GM12801 (cell line): ENCODE measurements around the gene ACO2.

Experiments
- CTCF ChIP-seq: IDR thresholded peaks from one replicate; pipeline ENCODE4 v1.5.1; 2011; ENCODE audit warnings: control low read depth; ENCODE audit not compliant: insufficient read length; ENCODE audit errors: extremely low read depth

The ACO2 gene

GRCh38 chr22:41570221-41570620, 101.3 kb downstream of the ACO2 start:
- no peak for TF ChIP-seq CTCF

GRCh38 chr22:41571786-41572185, 102.9 kb downstream of the ACO2 start:
- no peak for TF ChIP-seq CTCF

GRCh38 chr22:41573677-41574076, 104.8 kb downstream of the ACO2 start:
- TF ChIP-seq CTCF: no peak

GRCh38 chr22:41574847-41575381, 106.0 kb downstream of the ACO2 start:
- no peak for TF ChIP-seq CTCF

GRCh38 chr22:41575533-41575932, 106.6 kb downstream of the ACO2 start:
- TF ChIP-seq CTCF: no peak

GRCh38 chr22:41576877-41577276, 108.0 kb downstream of the ACO2 start:
- no peak for TF ChIP-seq CTCF

- no peak for TF ChIP-seq CTCF
Observed at GRCh38 chr22:41578114-41578513, 109.2 kb downstream of the ACO2 start.
